ENCODE data around the gene DOCK1.

DOCK1 gene

DNA sequence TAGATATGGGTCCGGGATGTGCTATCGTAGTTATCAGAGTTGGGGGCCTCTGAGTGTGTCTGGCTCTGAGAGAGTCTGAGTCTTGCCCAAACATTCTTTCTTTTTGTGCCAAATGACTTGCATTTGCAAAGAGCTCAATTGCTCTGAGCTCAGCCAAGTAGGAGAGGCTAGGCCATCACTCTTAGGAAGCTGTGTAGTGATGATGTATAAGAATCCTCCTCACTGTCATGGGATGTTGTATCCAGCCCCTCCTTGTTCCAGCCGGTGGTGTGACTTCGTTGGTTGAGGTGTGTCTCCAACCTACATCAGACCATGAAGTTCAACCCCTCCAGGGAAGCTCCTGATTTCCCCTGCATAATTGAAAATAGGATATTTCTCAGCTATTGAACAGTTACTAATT is 546.4 kb downstream of the DOCK1 start:
- Histone ChIP-seq H2AK5ac (ENCODE audit: low read length, severe bottlenecking) (no peak overlapping the region), H2BK120ac (ENCODE audit: low read depth, low read length) (no peak overlapping the region), H3K4ac (ENCODE audit: low read depth in 1 of 2, low read length in 2 of 2) (no peak overlapping the region), H3K14ac (ENCODE audit: low read length in 2 of 2) (no peak overlapping the region), H3K18ac (ENCODE audit: low read depth in 1 of 2, low read length in 2 of 2) (no peak overlapping the region), H3K36me3 (ENCODE audit: control insufficient read depth in 1 of 2, insufficient read depth in 2 of 2, low read depth in 1 of 2, low read length in 2 of 2) (peaks cover 44 to 62% of the 10 kb centered on the region in 2 experiments), H2BK15ac (ENCODE audit: low read depth, poor library complexity, severe bottlenecking) (no peak overlapping the region), H3K4me2 (ENCODE audit: low read length, poor library complexity, severe bottlenecking) (no peak overlapping the region), H4K8ac (ENCODE audit: low read length) (no peak overlapping the region), H3K27me3 (ENCODE audit: control insufficient read depth in 1 of 2, insufficient read depth in 1 of 2, low read length in 2 of 2) (no peaks in the 10 kb centered on the region), H2BK12ac (ENCODE audit: low read length in 2 of 2) (no peak overlapping the region), H3K9ac (ENCODE audit: low read length) (no peak overlapping the region), H3K23ac (ENCODE audit: low read length in 2 of 2) (no peak overlapping the region), H4K91ac (ENCODE audit: low read length) (no peak overlapping the region), H3K4me1 (ENCODE audit: control insufficient read depth, insufficient read depth, low read depth, low read length) (peaks cover 4% of the 10 kb centered on the region), H3K9me3 (ENCODE audit: control insufficient read depth, low read length) (no peaks in the 10 kb centered on the region), H2BK5ac (ENCODE audit: low read depth, low read length, poor library complexity, severe bottlenecking) (no peak overlapping the region), H3K79me1 (replicated peaks; ENCODE audit: low read length, poor library complexity, severe bottlenecking) (no peaks in the 10 kb centered on the region), H3K27ac (ENCODE audit: low read length, poor library complexity, severe bottlenecking) (no peak overlapping the region), H2AFZ (ENCODE audit: low read depth, low read length) (no peak overlapping the region), H3K4me3 (ENCODE audit: insufficient read depth in 1 of 2, low read depth in 1 of 2, low read length in 2 of 2) (no peak overlapping the region)
- no peak for DNase-seq
- WGBS: 96% methylated on average over 2 of the region's 4 CpGs

DNA sequence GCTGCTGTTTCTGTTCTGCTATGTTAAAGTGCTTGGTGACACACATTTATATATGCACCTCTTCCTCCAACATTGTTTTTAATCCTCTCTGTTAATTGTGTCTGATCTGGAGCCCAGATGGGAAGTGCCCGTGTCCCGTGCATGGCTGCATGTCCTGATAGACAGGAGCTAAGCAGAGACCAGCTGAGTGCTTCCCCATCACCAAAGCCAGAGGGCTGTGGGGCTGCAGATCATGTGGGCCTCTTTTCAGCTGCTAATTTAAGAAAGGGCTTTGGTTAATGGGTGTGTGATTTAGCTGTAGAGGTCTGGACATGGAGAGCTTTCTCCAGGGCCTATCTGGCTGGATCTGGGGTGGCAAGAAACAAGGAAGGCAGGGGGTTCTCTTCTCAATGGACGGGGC is 547.3 kb downstream of the DOCK1 start:
- DNase-seq: no peak
- Histone ChIP-seq H3K27me3 (ENCODE audit: control insufficient read depth in 1 of 2, insufficient read depth in 1 of 2, low read length in 2 of 2) (no peaks in the 10 kb centered on the region), H3K4me3 (ENCODE audit: insufficient read depth in 1 of 2, low read depth in 1 of 2, low read length in 2 of 2) (no peak overlapping the region), H3K4ac (ENCODE audit: low read depth in 1 of 2, low read length in 2 of 2) (no peak overlapping the region), H3K79me1 (replicated peaks; ENCODE audit: low read length, poor library complexity, severe bottlenecking) (no peaks in the 10 kb centered on the region), H3K18ac (ENCODE audit: low read depth in 1 of 2, low read length in 2 of 2) (no peak overlapping the region), H2BK12ac (ENCODE audit: low read length in 2 of 2) (no peak overlapping the region), H2AFZ (ENCODE audit: low read depth, low read length) (no peak overlapping the region), H2BK120ac (ENCODE audit: low read depth, low read length) (no peak overlapping the region), H3K14ac (ENCODE audit: low read length in 2 of 2) (no peak overlapping the region), H3K36me3 (ENCODE audit: control insufficient read depth in 1 of 2, insufficient read depth in 2 of 2, low read depth in 1 of 2, low read length in 2 of 2) (peaks cover 36 to 53% of the 10 kb centered on the region in 2 experiments), H4K8ac (ENCODE audit: low read length) (no peak overlapping the region), H3K9me3 (ENCODE audit: control insufficient read depth, low read length) (no peaks in the 10 kb centered on the region), H4K91ac (ENCODE audit: low read length) (no peak overlapping the region), H2AK5ac (ENCODE audit: low read length, severe bottlenecking) (no peak overlapping the region), H3K4me1 (ENCODE audit: control insufficient read depth, insufficient read depth, low read depth, low read length) (peaks cover 4% of the 10 kb centered on the region), H3K9ac (ENCODE audit: low read length) (no peak overlapping the region), H3K23ac (ENCODE audit: low read length in 2 of 2) (no peak overlapping the region), H3K4me2 (ENCODE audit: low read length, poor library complexity, severe bottlenecking) (no peak overlapping the region), H2BK5ac (ENCODE audit: low read depth, low read length, poor library complexity, severe bottlenecking) (no peak overlapping the region), H3K27ac (ENCODE audit: low read length, poor library complexity, severe bottlenecking) (no peak overlapping the region), H2BK15ac (ENCODE audit: low read depth, poor library complexity, severe bottlenecking) (no peak overlapping the region)
- WGBS: 93% methylated on average over 3 of the region's 3 CpGs

DNA sequence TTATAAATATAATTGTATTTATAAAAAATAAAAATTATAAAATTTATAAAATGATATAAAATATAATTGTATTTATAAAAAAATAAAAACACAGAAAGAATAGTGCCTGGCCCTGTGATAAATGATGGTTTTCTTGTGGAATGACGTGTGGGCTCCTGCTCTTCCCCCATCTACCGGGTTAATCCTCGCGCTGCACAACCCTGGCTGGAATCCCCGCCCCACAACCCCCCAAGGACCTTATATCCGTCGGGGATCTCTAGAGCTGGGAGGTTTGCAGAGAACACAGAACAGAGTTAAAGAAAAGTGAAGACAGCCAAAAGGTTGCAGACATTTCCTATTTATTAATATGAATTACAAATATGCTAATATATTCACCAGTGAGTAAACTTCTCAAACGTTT is 548.5 kb downstream of the DOCK1 start:
- peaks cover 4% of the 10 kb centered on the region for H3K4me1 ChIP-seq (ENCODE audit: control insufficient read depth, insufficient read depth, low read depth, low read length)
- H4K91ac ChIP-seq (ENCODE audit: low read length): no peak overlapping the region
- no peak overlapping the region for H3K4me3 ChIP-seq (ENCODE audit: insufficient read depth in 1 of 2, low read depth in 1 of 2, low read length in 2 of 2)
- H3K9ac ChIP-seq (ENCODE audit: low read length): no peak overlapping the region
- no peak overlapping the region for H2AK5ac ChIP-seq (ENCODE audit: low read length, severe bottlenecking)
- H2BK12ac ChIP-seq (ENCODE audit: low read length in 2 of 2): no peak overlapping the region
- no peaks in the 10 kb centered on the region for H3K9me3 ChIP-seq (ENCODE audit: control insufficient read depth, low read length)
- no peak for DNase-seq
- no peak overlapping the region for H3K14ac ChIP-seq (ENCODE audit: low read length in 2 of 2)
- H3K18ac ChIP-seq (ENCODE audit: low read depth in 1 of 2, low read length in 2 of 2): no peak overlapping the region
- H2AFZ ChIP-seq (ENCODE audit: low read depth, low read length): no peak overlapping the region
- no peaks in the 10 kb centered on the region for H3K79me1 ChIP-seq (replicated peaks; ENCODE audit: low read length, poor library complexity, severe bottlenecking)
- H3K4ac ChIP-seq (ENCODE audit: low read depth in 1 of 2, low read length in 2 of 2): no peak overlapping the region
- no peak overlapping the region for H3K4me2 ChIP-seq (ENCODE audit: low read length, poor library complexity, severe bottlenecking)
- no peak overlapping the region for H4K8ac ChIP-seq (ENCODE audit: low read length)
- WGBS: 95% methylated on average over 4 of the region's 8 CpGs
- H3K27ac ChIP-seq (ENCODE audit: low read length, poor library complexity, severe bottlenecking): no peak overlapping the region
- peaks cover 29 to 43% of the 10 kb centered on the region in 2 experiments for H3K36me3 ChIP-seq (ENCODE audit: control insufficient read depth in 1 of 2, insufficient read depth in 2 of 2, low read depth in 1 of 2, low read length in 2 of 2)
- no peak overlapping the region for H2BK120ac ChIP-seq (ENCODE audit: low read depth, low read length)
- H2BK5ac ChIP-seq (ENCODE audit: low read depth, low read length, poor library complexity, severe bottlenecking): no peak overlapping the region
- no peaks in the 10 kb centered on the region for H3K27me3 ChIP-seq (ENCODE audit: control insufficient read depth in 1 of 2, insufficient read depth in 1 of 2, low read length in 2 of 2)
- H2BK15ac ChIP-seq (ENCODE audit: low read depth, poor library complexity, severe bottlenecking): no peak overlapping the region
- H3K23ac ChIP-seq (ENCODE audit: low read length in 2 of 2): no peak overlapping the region

DNA sequence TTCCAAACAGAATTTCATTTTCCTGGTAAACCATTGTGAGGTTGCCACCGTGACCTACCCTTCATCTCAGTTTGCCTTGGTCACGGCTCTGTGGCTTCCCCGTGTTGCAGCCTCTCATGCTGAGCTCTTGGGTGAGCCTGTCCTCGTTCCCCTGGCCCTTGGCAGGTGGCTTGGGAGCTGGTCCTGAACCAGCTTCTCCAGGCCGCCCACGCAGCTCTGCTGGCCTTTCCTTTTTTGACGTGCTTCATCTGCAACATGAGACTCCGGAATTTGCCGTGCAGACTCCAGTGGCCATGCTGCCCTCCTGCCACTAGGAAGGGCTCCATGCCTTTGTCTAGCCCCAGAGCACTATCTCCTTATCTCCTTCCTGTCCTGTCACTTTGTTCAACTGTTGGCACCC is 550.9 kb downstream of the DOCK1 start:
- Histone ChIP-seq H2AFZ (ENCODE audit: low read depth, low read length) (no peak overlapping the region), H3K27ac (ENCODE audit: low read length, poor library complexity, severe bottlenecking) (no peak overlapping the region), H3K14ac (ENCODE audit: low read length in 2 of 2) (no peak overlapping the region), H3K9ac (ENCODE audit: low read length) (no peak overlapping the region), H2AK5ac (ENCODE audit: low read length, severe bottlenecking) (no peak overlapping the region), H3K27me3 (ENCODE audit: control insufficient read depth in 1 of 2, insufficient read depth in 1 of 2, low read length in 2 of 2) (no peaks in the 10 kb centered on the region), H3K36me3 (ENCODE audit: control insufficient read depth in 1 of 2, insufficient read depth in 2 of 2, low read depth in 1 of 2, low read length in 2 of 2) (peaks cover 19 to 22% of the 10 kb centered on the region in 2 experiments), H3K79me1 (replicated peaks; ENCODE audit: low read length, poor library complexity, severe bottlenecking) (no peaks in the 10 kb centered on the region), H2BK12ac (ENCODE audit: low read length in 2 of 2) (no peak overlapping the region), H4K91ac (ENCODE audit: low read length) (no peak overlapping the region), H3K18ac (ENCODE audit: low read depth in 1 of 2, low read length in 2 of 2) (no peak overlapping the region), H3K23ac (ENCODE audit: low read length in 2 of 2) (no peak overlapping the region), H3K9me3 (ENCODE audit: control insufficient read depth, low read length) (peaks cover 8% of the 10 kb centered on the region), H3K4me2 (ENCODE audit: low read length, poor library complexity, severe bottlenecking) (no peak overlapping the region), H4K8ac (ENCODE audit: low read length) (no peak overlapping the region), H2BK120ac (ENCODE audit: low read depth, low read length) (no peak overlapping the region), H3K4ac (ENCODE audit: low read depth in 1 of 2, low read length in 2 of 2) (no peak overlapping the region), H3K4me1 (ENCODE audit: control insufficient read depth, insufficient read depth, low read depth, low read length) (peaks cover 4% of the 10 kb centered on the region), H2BK15ac (ENCODE audit: low read depth, poor library complexity, severe bottlenecking) (no peak overlapping the region), H2BK5ac (ENCODE audit: low read depth, low read length, poor library complexity, severe bottlenecking) (no peak overlapping the region), H3K4me3 (ENCODE audit: insufficient read depth in 1 of 2, low read depth in 1 of 2, low read length in 2 of 2) (no peak overlapping the region)
- no peak for DNase-seq
- WGBS: 86% methylated on average over 9 of the region's 9 CpGs
